Stimulated activated CD4-positive, alpha-beta T cell treated with anti-CD3 and anti-CD28 coated beads, Interleukin-15, amount 100 ng/mL, for 48 hours (primary cell): ENCODE measurements around the gene SULF2.

ENCODE experiments used
- DNase-seq, 2 donors: peaks; one replicate each; pipeline ENCODE4 v3.0.0-alpha.2; 2020; ENCODE audit warnings: low read depth in 2 of 2

The SULF2 gene

DNA sequence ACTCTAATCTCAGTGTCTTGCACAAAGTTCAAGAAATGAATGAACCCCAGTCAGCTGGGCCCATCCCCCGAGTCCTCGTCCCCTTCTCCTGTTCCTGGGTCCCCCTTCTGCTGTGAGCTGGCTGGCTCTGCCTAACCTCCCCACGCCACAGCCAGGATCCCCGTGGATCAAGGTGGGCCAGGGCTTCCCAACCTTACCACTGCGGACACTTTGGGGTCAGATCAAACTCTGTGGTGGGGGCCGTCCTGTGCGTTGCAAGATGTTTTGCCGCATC is 116.2 kb downstream of the SULF2 start:
- DNase-seq: no peak

- no peak for DNase-seq
Observed at GRCh38 chr20:47668313-47669151, 116.7 kb downstream of the SULF2 start.

GRCh38 chr20:47667531-47668312 is 117.6 kb downstream of the SULF2 start:
- no peak for DNase-seq

- DNase-seq: no peak
Observed at GRCh38 chr20:47667086-47667485, 118.2 kb downstream of the SULF2 start.

GRCh38 chr20:47666304-47666703 is 119.0 kb downstream of the SULF2 start:
- no peak for DNase-seq

GRCh38 chr20:47665221-47665991 is 119.9 kb downstream of the SULF2 start:
- DNase-seq: no peak

DNA sequence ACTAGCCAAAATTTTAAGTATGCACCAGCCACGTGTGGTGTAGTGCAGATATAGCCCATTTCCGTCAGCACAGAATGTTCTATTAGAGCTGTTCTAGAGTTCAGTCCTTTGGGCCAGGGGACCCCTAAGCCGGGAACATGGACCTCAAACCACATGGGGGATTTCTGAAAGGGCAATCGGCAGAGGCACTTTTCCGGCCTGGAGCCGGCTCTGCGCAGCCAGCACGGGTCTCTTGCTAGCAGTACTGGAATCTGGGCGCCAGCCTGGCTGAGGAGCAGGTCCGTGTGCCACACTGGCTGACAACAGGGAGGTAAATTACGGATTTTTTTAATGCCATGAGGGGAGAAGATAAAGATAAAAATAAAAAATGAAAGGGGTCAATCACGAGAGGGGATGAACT is 120.5 kb downstream of the SULF2 start:
- DNase-seq: no peak

DNA sequence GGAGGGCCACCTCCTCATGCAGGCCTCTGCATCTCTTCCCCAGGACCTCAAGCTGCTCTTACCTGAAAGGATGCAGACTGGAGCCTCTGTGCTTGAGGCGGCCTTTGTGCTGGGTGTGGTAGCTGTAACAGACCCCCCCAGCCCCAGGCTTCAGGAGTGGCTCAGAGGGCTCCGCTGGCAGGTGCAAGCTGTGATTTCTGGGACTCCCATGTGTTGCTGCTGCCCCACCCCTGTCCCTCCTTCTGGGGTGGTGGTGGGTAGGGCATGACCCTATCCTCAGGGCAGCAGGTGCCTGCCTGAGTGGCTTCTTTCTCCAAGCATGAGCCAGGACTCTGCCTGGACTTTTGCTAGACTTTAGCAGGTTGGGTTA is 121.2 kb downstream of the SULF2 start:
- DNase-seq: no peak

- DNase-seq: peak; percentile 45 to 59
Observed at GRCh38 chr20:47663354-47664067, 121.8 kb downstream of the SULF2 start.

DNA sequence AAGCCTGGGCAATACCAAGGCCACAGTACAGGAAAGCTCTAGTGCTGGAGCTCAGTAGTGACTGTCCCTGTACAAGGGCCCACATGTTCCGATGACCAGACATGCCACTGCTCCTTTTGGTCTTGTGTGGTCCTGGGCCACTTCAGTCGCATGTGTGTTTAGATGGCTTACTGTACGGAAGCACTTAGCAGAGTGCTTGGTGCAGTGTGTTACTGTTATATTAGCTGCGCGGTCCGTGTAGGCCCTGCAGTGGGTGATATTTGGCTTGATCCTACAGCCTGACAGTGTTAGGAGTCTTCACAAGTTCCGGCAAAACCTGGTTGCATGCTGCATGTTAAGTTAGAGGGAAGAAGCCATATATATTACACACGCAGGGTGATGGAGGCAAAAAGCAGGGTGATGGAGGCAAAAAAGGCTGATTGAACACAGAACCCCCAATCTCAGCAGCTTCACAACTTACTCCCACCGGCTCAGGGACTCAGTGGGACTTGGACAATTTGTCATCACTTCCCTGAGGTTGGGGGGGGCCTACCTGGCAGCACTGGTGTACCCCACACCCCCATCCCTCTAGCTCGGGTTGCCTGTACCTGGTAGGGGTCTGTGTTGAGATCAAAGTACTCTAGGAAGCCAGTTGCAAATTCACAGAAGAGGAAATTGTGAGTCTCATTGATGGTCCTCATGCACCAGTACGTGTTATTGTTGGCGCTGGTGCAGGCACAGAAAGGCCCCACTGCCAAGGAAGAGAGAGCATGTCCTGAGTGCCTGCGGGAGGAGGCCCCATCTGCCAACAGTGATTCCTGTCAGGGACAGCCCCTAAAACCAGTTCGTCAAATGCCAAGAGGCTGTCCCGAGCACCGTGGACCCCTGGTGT is 122.6 kb downstream of the SULF2 start:
- DNase-seq: no peak

DNA sequence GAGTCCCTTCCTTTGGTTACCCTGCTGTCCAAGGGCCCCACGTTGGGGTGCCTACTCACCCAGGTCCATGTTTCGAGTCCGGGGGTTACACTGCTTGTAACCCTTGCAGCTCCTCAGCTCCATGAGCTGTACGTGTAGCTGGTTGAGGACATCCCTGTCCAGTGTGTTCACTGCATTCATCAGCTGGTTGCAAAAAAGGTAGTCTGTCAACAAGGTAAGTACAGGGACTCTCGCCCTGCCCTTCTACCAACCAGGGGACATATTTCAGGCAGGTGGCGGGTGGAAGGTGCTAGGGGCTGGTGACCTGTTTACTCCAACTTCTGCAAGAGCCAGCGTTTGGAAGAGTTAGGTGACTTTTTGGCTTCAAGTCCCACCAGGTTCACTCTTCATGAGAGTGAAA is 123.6 kb downstream of the SULF2 start:
- DNase-seq: no peak

DNA sequence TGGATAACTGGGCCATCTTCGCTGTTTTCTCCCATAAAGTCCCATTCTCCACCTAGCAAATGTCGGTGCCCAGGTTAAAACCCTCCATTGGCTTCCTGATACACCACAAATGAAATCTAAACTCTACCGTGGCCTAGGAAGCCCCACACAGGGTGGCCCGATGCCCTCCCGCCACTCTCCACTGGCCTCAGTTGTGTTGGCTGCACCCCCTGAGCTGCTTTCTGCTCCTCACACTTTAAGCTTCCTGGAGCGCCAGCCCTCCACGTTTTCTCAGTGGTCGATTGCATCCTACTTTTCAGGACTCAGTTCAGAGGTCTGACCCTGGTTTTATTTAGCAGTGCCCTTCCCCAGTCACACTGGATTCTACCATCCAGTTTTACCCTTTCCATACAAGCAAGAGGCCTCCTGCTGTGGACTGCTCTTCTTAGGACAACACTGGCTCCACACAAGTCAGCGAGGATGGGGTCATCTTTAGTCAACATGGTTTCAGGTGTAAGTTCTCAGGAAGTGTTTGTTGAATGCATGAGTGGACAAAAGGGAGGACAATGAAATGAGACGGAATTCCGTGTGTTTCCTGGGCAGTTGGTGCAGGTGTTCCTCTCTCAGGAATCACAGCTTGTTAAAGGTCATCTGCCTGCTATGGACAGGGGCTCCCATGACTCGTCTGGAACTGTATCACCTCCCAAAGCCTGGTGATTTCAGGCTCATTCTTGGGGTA is 124.1 kb downstream of the SULF2 start:
- DNase-seq: no peak

DNA sequence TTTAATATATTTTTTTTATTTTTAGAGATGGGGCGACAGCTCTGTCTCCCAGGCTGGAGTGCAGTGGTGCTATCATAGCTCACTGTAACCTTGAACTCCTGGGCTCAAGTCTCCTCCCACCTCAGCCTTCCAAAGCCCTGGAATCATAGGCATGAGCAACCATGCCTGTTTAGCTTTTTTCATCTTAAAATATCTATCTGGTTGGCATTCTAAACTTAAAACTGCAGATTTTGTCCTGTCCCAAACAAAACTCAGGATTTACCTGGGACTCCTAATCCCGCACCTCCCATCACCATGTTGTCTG is 124.7 kb downstream of the SULF2 start:
- no peak for DNase-seq

DNA sequence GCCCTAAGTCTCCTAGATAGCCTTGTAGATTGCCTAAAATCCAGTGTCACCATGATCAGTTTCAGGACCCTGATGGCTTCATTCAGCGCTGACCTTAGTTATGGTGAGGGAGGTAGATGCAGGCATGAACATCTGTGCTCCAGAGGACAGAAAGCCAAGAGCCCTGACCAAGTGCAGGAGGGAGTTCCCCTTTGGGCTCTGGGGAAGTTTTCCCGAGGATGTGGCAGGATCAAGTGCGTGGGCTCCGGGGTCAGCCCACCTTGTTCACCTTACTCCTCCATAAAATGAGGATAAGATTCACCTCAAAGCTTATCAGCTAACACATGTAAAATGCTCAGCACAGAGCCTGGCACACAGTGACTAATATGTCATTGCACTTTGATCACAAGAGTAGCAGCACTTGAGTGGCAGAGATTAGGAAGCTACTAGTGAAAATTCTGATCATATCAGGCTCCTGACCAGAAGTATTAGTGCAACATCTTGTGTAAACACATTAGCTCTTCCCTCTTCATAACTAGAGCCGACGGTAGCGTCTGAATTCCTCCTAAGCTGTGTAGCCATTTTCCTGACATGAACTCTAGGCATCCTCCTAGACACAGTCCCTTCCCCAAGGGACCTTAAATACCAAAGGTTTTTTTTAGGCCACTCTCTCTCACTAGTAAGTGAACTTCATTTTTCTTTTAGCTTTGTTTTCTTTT is 125.2 kb downstream of the SULF2 start:
- DNase-seq: no peak

DNA sequence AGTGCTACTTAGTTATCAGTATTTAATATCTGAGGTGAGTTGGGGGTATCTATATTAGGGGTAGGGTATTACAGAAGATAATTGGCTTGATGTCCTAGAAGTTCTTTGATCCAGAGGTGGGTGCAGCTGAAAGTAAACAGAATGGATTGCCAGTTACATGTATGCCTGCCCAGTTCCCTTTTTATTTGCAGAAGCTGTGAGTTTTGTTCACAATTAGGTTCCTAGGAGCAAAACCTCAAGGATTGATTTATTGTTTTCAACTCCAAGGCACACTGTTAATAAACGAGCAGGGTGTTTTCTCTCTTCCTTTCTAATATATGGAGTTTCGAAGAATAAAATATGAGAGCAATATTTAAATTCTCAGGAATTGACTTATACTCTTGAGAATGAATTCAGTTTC is 129.0 kb downstream of the SULF2 start:
- DNase-seq: no peak

GRCh38 chr20:47655635-47656034 is 129.6 kb downstream of the SULF2 start:
- DNase-seq: no peak

DNA sequence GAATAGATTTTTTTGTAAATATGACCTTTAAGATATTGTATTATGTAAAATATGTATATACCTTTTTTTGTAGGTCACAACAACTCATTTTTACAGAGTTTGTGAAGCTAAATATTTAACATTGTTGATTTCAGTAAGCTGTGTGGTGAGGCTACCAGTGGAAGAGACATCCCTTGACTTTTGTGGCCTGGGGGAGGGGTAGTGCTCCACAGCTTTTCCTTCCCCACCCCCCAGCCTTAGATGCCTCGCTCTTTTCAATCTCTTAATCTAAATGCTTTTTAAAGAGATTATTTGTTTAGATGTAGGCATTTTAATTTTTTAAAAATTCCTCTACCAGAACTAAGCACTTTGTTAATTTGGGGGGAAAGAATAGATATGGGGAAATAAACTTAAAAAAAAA is 130.9 kb downstream of the SULF2 start:
- DNase-seq: no peak

DNA sequence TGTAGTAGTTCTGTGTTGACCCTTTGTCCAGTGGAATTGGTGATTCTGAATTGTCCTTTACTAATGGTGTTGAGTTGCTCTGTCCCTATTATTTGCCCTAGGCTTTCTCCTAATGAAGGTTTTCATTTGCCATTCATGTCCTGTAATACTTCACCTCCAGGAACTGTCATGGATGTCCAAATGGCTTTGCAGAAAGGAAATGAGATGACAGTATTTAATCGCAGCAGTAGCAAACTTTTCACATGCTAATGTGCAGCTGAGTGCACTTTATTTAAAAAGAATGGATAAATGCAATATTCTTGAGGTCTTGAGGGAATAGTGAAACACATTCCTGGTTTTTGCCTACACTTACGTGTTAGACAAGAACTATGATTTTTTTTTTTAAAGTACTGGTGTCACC is 131.4 kb downstream of the SULF2 start:
- DNase-seq: no peak

DNA sequence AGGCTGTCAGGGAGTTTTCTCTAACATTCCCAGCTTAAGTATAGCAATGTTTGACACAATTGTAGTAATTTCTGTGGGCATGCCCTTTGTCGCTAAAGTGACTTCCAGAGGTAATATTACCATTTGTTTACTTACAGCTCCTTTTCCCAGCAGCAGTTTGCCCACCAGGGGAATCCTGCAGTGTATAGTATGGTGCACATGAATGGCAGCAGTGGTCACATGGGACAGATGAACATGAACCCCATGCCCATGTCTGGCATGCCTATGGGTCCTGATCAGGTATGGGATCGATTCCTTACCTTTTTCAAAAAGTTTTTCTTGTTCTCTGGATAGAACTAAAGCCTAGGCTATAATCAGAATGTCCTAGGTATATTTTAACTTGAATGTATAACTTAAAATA is 132.5 kb downstream of the SULF2 start:
- DNase-seq: no peak

- DNase-seq: no peak
Observed at GRCh38 chr20:47652301-47652700, 133.0 kb downstream of the SULF2 start.
